Lower leg skin (tissue), 3 donors: Measurements from ENCODE around the gene CCDC74A.

Experiments used
- CTCF ChIP-seq, 3 donors: fragments of 450-650 bp; IDR thresholded peaks; one replicate each; pipeline ENCODE4 v1.5.1; 2016; ENCODE audit warnings: antibody characterized with exemption in 3 of 3, mild to moderate bottlenecking in 3 of 3, moderate library complexity in 2 of 3
- POLR2A ChIP-seq, 2 donors: fragments of 450-650 bp; IDR thresholded peaks; one replicate each; pipeline ENCODE4 v1.6.1; 2016 to 2017; ENCODE audit warnings: antibody characterized with exemption in 2 of 2, mild to moderate bottlenecking in 1 of 2, moderate library complexity in 1 of 2

GRCh38 chr2:131519466-131519865 lies 8.2 kb upstream of the CCDC74A start:
- TF ChIP-seq CTCF (IDR thresholded peaks at IDR 0.05), result no peak
- no peak for TF ChIP-seq POLR2A (IDR thresholded peaks at IDR 0.05)
